ENCODE results near the gene PPP1R14D. TPM values are rescaled to one million over a fixed set of nuclear protein-coding genes. Genes with fewer than 3 reads are reported as not detected.
"Not testable (repeated sequence)": the region's sequence is repeated elsewhere in the genome, so short reads cannot be mapped to it uniquely, and the experiment has no call there.

The PPP1R14D gene
- total and polyA plus RNA-seq, 7 donors: not detected

- Histone ChIP-seq H3K36me3 (ENCODE audit: insufficient read depth in 1 of 2, low read depth in 1 of 2) (no peaks in the 10 kb centered on the region), H3K9me3 (no peaks in the 10 kb centered on the region), H3K27ac (no peak overlapping the region), H3K4me1 (no peaks in the 10 kb centered on the region), H3K4me3 (no peak overlapping the region), H3K27me3 (ENCODE audit: insufficient read depth in 3 of 3, low read length in 2 of 3) (peaks cover 0 to 8% (median 0%) of the 10 kb centered on the region in 3 donors)
- TF ChIP-seq, protein P1, sequence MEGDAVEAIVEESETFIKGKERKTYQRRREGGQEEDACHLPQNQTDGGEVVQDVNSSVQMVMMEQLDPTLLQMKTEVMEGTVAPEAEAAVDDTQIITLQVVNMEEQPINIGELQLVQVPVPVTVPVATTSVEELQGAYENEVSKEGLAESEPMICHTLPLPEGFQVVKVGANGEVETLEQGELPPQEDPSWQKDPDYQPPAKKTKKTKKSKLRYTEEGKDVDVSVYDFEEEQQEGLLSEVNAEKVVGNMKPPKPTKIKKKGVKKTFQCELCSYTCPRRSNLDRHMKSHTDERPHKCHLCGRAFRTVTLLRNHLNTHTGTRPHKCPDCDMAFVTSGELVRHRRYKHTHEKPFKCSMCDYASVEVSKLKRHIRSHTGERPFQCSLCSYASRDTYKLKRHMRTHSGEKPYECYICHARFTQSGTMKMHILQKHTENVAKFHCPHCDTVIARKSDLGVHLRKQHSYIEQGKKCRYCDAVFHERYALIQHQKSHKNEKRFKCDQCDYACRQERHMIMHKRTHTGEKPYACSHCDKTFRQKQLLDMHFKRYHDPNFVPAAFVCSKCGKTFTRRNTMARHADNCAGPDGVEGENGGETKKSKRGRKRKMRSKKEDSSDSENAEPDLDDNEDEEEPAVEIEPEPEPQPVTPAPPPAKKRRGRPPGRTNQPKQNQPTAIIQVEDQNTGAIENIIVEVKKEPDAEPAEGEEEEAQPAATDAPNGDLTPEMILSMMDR (IDR thresholded peaks at IDR 0.05): no peak
- intact Hi-C loops (cut with DNase I): no loop called here
- DNase-seq: no peak
- 95 to 97% (median 95%) methylated on average over 4 of the region's 4 CpGs for WGBS, 3 donors
- no peak for ATAC-seq
These were observed 38.7 kb upstream of the PPP1R14D start for GRCh38 chr15:40867199-40867598.

DNA sequence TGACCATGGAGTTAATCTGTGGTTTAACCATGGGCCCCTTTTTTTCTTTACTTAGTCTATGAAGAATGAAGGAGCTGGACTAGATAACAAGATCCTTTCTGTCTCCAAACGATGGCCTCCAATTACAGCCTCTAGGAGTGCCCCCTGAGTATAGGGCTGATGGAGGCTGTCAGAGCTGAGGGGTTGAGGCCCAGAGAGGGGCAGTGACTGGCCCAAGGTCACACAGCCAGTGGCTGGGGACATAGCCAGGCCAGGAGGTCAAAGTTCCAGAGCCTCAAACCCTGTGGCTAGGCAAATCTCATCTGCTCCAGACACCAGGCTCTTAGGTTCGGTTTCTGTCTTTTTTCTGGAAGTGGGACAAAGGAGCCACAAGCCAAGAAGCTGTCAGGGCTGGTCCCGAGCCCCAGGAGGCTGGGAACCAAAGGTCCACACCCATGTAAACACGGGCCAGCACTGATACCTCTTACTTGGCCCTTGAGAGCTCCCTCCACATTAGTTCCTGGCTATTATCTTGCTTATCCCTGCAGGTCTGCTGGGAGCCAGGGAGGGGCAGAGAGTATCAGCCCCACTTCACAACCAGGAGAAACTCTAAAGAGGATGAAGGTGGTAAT is 35.3 kb upstream of the PPP1R14D start:
- TF ChIP-seq, protein P1 (IDR thresholded peaks at IDR 0.05): no peak
- H3K4me3 ChIP-seq: no peak overlapping the region
- 39 to 62% (median 43%) methylated on average over 4 of the region's 4 CpGs for WGBS, 3 donors
- intact Hi-C loops (cut with DNase I): no loop called here
- no peaks in the 10 kb centered on the region for H3K4me1 ChIP-seq
- peaks cover 0 to 4% (median 0%) of the 10 kb centered on the region in 3 donors for H3K27me3 ChIP-seq (ENCODE audit: insufficient read depth in 3 of 3, low read length in 2 of 3)
- DNase-seq (no peak), ATAC-seq (no peak)
- no peak overlapping the region for H3K27ac ChIP-seq
- no peaks in the 10 kb centered on the region for H3K36me3 ChIP-seq (ENCODE audit: insufficient read depth in 1 of 2, low read depth in 1 of 2)
- no peaks in the 10 kb centered on the region for H3K9me3 ChIP-seq

GRCh38 chr15:40861147-40861546 is 32.6 kb upstream of the PPP1R14D start:
- H3K4me1 ChIP-seq; H3K36me3 ChIP-seq (ENCODE audit: insufficient read depth in 1 of 2, low read depth in 1 of 2); ATAC-seq; H3K27me3 ChIP-seq (ENCODE audit: insufficient read depth in 3 of 3, low read length in 2 of 3); H3K27ac ChIP-seq; H3K4me3 ChIP-seq; H3K9me3 ChIP-seq; DNase-seq: not testable (repeated sequence)
- intact Hi-C loops (cut with DNase I): loop anchor here in 1 of 2 donors (2.0 kb wide), 1 partner anchor 32 kb away; no protein-coding TSS in a partner anchor
- WGBS, 3 donors: 70 to 75% (median 71%) methylated on average over 4 of the region's 4 CpGs

- ATAC-seq (peak; percentile 59 to 80 (median 64)), DNase-seq (peak; percentile 68 to 70)
- Histone ChIP-seq H3K4me1 (peaks cover 6% of the 10 kb centered on the region), H3K36me3 (ENCODE audit: insufficient read depth in 1 of 2, low read depth in 1 of 2) (no peaks in the 10 kb centered on the region), H3K27ac (no peak overlapping the region), H3K9me3 (no peaks in the 10 kb centered on the region), H3K27me3 (ENCODE audit: insufficient read depth in 3 of 3, low read length in 2 of 3) (peaks cover 0 to 2% (median 0%) of the 10 kb centered on the region in 3 donors), H3K4me3 (no peak overlapping the region)
- intact Hi-C loops (cut with DNase I): loop anchor here (5.0 to 10.0 kb wide), 3 partner anchors 323 to 345 kb away; no protein-coding TSS in a partner anchor
- WGBS, 3 donors: 45 to 55% (median 50%) methylated on average over 18 of the region's 18 CpGs
- TF ChIP-seq, protein P1 (IDR thresholded peaks at IDR 0.05): peak; percentile 54
These were observed 30.8 kb upstream of the PPP1R14D start for GRCh38 chr15:40859206-40859851.

- TF ChIP-seq, protein P1 (IDR thresholded peaks at IDR 0.05): no peak
- Histone ChIP-seq H3K4me1 (peaks cover 6% of the 10 kb centered on the region), H3K27ac (no peak overlapping the region), H3K27me3 (ENCODE audit: insufficient read depth in 3 of 3, low read length in 2 of 3) (no peaks in the 10 kb centered on the region), H3K36me3 (ENCODE audit: insufficient read depth in 1 of 2, low read depth in 1 of 2) (no peaks in the 10 kb centered on the region), H3K4me3 (no peak overlapping the region), H3K9me3 (no peaks in the 10 kb centered on the region)
- ATAC-seq (no peak), DNase-seq (no peak)
- intact Hi-C loops (cut with DNase I): loop anchor here (5.0 to 10.0 kb wide), 3 partner anchors 324 to 344 kb away; no protein-coding TSS in a partner anchor
- WGBS, 3 donors: 47 to 62% (median 52%) methylated on average over 10 of the region's 10 CpGs
These were observed 30.2 kb upstream of the PPP1R14D start for GRCh38 chr15:40858706-40859105.

Measured in psoas muscle (tissue), 8 donors.